NCI-H187 (cell line): Measurements from ENCODE around the gene GBP2.
"Not testable (repeated sequence)": the region's sequence is repeated elsewhere in the genome, so short reads cannot be mapped to it uniquely, and the experiment has no call there.

Source experiments
- DNase-seq, 2 experiments: peaks; one replicate each; lab custom pipeline; 2025; lab: John Stamatoyannopoulos, UW

The GBP2 gene, protein sequence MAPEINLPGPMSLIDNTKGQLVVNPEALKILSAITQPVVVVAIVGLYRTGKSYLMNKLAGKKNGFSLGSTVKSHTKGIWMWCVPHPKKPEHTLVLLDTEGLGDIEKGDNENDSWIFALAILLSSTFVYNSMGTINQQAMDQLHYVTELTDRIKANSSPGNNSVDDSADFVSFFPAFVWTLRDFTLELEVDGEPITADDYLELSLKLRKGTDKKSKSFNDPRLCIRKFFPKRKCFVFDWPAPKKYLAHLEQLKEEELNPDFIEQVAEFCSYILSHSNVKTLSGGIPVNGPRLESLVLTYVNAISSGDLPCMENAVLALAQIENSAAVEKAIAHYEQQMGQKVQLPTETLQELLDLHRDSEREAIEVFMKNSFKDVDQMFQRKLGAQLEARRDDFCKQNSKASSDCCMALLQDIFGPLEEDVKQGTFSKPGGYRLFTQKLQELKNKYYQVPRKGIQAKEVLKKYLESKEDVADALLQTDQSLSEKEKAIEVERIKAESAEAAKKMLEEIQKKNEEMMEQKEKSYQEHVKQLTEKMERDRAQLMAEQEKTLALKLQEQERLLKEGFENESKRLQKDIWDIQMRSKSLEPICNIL

DNA sequence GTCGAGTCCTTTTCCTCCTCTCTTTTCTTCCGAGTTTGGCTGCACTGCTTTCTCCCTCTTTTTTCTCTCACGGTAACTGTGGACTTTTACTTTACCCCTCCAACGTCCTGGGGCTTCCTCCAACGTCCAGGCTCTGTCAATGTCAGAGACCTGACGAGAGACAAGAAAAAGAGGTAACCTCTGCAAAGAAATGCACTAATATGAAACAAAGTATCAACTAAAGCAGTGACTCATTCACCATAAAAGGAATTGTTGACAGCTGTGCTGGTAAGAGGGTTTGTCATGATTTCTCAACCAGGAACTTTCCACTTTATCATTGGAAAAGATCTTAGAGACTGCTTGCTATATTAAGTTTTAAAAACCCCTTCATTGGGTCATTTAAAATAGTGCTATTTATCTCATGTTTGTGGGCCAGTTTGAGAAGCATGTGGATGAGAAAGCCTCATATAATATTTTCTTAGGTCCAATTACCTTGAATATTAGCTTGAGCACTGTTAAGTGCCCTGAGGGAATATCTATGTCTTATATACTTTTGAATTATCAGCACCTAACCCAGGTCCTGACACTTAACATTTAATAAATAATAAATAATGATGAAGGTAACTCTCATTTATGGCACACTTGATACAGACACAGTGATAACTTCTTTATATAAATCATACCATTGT lies at the start of gene GBP2:
Gene GBP2 (minus strand): TSS at position 202 of the 668 bp plus-strand sequence. CDS start 4,148 bp downstream, outside the sequence.
- no peak for DNase-seq

DNA sequence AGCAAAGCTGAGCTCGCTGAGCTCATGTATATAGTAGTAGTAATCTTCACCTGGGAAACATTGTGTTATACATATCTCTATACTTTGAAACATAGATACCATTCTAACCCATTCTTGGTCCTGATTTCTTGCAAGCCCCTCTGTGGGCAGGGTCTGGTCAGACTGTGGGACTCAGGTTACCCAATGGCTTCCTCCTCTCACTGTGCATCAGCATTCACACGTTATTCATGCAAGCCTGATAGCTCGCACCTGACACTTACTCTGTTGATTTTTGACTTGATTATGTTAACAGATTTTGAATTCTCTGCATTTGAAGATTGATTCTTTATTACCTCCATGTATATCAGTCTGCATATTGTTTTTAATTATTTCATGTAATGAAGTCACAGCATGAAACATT lies 48.6 kb upstream of the GBP2 start:
- DNase-seq: no peak

DNA sequence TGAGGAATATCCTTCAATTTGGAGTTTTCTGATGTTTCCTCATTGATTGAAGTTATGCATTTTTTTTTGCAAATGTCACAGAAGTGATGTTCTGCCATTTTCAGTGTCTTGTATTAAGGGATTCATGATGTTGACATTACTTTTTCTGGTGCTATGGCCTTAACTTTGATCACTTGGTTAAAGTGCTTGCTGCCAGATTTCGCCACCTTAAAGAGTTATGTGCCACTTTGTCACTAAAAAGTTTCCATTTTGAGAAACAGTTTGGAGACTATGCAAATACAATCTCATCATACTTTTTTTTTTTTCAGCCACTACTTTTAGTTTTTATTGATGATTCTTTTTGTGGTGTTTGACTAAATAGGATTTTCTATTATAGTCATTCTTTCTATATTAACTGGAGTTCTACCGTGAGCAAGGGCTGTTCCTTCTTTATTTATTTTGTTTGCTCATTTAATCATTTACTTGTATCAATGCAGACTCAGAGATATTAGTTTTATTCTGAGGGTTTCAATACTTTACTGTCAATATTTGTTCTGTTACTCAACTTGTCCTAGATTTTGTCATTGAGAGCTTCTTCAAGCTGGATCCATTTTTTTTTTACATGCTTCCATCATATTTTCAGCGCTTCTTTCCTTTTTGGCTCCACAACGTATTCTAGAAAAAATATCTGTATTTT lies 46.7 kb upstream of the GBP2 start:
- no peak for DNase-seq

DNA sequence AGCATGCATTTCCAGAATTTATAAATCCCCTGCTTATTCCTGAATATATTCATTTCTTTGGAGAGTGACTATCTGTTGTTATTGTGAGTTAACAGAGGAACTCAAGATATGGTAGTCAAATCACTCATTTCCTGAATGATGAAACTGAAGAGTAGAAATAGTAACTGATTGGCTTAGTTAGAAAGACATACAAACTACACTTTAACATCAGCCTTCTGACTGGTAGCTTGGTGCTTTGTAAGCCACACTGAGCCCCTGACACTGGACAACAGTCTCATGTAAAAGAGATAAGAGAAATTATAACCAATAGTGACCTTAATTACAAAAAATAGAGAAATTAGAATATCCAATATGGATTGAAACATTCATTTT lies 45.1 kb upstream of the GBP2 start:
- no peak for DNase-seq

GRCh38 chr1:89170170-89171066 lies 44.5 kb upstream of the GBP2 start:
- DNase-seq: no peak

GRCh38 chr1:89169166-89169565 lies 43.3 kb upstream of the GBP2 start:
- no peak for DNase-seq

DNA sequence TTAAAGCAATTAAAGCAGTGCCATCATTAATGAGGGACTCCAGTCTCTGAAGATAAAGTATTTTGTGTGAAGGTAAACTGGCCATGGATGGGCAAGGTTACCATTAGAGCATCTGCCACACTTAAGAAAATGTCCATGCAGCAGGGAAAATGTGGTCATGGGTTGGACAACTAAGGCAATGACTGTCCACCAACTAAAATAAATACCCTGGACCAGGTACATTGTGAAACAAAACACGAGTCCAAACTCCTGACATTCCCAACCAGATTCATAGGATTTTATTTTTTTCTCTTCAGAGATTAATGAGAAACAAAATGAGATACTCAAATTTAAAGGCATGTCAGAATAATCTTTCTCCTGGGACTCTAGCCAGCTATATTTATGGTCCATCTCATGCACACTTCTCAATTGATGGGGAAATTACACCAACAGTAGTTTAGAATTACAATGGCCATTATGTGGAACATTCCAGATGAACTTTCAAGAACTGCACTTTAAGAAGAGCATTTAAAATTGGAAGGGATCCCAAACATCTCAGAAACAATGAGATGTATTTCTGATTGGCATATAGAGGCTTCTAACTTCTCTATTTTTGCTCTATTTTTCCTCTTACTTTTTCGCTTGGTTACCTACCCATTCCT lies 41.8 kb upstream of the GBP2 start:
- DNase-seq: no peak

- DNase-seq: no peak
Measured at GRCh38 chr1:89166705-89167104, 40.8 kb upstream of the GBP2 start.

- DNase-seq: no peak
Measured at GRCh38 chr1:89165811-89166210, 39.9 kb upstream of the GBP2 start.

- no peak for DNase-seq
Measured at GRCh38 chr1:89151047-89151446, 25.1 kb upstream of the GBP2 start.

- no peak for DNase-seq
Measured at GRCh38 chr1:89149976-89150375, 24.1 kb upstream of the GBP2 start.

GRCh38 chr1:89149229-89149628 lies 23.3 kb upstream of the GBP2 start:
- DNase-seq: no peak

DNA sequence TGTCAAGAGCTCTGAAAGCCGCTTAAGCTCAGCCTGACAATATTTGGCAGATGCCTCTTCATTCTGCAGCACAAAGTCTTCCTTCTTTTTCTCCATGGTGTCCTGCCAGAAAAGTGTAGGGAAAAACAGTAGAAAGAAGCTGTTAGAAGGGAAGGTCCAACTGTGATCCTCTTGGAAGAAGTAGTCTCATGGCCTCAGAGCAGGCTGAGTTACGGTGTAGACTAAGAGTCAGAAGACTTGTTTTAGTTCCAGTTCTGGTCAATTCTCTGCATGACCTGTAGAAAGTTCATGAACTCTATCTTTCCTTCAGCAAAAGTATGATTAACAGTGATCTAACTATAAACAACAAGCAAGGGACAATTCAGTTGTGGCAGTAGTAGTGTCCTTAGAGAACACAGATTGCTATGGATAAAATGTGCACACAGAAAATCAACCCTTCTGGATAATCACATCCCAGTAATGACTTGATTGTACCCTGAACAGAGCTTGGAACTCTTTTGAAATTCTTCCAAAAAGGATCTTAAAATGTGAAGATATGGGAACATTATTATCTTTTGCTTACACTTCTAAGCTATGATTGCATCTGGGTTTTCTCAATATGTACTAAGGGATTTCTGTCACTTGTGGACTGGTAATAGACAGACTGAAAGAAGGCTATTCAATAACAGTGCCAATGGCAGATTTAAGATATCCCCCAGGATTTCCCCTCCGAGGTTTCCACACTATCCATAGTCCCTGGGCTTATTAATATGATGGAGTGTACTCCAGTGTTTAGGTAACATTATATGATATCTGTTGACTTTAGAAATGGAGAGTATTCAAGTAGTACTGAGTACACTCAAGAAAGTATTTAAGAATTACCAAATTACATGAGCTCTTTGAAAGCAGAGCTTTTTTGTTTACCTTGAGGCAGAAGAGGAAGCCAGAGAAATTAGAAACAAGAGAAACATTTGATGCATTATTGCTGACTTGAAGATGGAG lies 22.1 kb upstream of the GBP2 start:
- no peak for DNase-seq

- no peak for DNase-seq
Measured at GRCh38 chr1:89146721-89147120, 20.8 kb upstream of the GBP2 start.

DNA sequence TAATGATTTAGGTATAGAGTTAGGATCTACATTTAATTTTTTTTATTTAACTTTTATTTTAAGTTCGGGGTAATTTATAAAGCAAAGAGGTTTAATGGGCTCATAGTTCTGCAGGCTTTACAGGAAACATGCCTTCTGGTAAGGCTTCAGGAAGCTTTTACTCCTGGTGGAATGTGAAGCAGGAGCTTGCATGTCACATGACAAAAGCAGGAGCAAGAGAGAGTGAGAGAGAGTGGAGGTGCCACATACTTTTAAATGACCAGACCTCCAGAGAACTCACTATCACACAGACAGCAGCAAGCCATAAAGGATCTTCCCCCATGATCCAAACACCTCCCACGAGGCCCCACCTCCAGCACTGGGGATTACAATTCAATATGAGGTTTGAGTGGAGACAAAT lies 17.6 kb upstream of the GBP2 start:
- DNase-seq: no peak

DNA sequence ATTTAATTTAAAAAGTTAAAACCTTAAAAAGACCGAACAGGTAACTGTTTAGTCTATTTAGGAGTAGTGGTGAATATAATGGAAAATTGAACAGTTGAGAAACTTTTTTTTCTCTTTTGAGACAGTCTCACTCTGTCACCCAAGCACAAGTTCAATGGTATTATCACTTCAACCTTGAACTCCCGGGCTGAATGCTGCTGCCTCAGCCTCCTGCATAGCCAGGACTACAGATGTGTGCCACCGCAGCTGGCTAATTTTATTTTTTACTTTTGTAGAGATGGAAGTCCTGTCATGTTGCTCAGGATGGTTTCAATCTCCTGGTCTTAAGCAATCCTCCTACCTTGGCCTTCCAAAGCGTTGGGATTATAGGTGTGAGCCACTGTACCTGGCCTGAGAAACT lies 16.2 kb upstream of the GBP2 start:
- no peak for DNase-seq

GRCh38 chr1:89133747-89134146 lies 7.8 kb upstream of the GBP2 start:
- DNase-seq: no peak

DNA sequence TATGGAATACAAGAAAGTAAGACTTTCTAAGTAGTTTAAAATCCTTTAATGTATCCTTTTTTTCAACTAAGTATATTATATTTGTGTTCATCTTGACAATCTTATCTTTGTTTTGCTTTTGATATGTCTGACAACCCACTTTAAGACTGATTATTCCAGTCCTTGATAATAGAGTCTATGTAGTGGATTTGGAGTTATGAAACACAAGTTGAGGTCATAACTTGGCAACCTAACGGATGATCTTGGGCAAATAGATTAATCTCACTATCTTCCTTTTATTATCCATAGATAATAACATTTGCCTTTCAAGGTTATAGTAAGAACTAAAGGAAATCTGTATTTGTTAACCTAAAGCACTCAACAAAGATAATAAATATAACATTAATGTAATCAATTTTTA lies 4.8 kb upstream of the GBP2 start:
- no peak for DNase-seq

DNA sequence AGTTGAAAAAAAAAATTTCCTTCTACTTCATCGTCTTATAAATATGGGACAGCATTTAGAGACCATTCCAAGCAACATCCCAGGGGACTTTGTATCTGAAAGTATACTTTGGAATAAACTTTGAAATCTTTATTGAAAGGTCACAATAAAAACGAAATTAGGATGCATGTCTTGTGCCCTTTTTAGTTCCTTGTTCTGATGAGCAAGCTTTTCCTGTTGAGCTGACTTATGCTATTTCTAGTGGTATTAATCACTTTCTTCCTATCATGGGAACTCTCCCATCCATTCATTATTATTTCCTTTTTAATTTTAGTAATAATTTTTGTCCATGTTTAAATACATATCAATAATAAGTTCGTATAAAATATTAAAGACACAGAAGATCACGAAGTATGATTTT lies 4.0 kb upstream of the GBP2 start:
- no peak for DNase-seq

DNA sequence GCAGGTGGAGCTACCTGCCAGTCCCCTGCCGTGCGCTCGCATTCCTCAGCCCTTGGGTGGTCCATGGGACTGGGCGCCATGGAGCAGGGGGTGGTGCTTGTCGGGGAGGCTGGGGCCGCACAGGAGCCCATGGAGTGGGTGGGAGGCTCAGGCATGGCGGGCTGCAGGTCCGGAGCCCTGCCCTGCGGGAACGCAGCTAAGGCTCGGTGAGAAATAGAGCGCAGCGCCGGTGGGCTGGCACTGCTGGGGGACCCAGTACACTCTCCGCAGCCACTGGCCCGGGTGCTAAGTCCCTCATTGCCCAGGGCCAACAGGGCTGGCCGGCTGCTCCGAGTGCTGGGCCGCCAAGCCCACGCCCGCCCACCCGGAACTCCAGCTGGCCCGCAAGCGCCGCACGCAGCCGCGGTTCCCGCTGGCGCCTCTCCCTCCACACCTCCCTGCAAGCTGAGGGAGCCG lies 2.1 kb upstream of the GBP2 start:
- DNase-seq: not testable (repeated sequence)
